Right lobe of liver (tissue), 4 donors: ENCODE measurements around the gene IGSF21.

Experiments used
- POLR2A ChIP-seq: fragments of 450-650 bp; IDR thresholded peaks from one replicate; pipeline ENCODE4 v1.6.1; 2017; ENCODE audit warnings: antibody characterized with exemption, mild to moderate bottlenecking
- TF ChIP-seq, protein P1 (sequence below), 4 donors: fragments of 200-600 bp in 3 of 4; fragments of 450-650 bp in 1 of 4; IDR thresholded peaks; one replicate each; pipeline versions ENCODE4 v1.5.1 to v1.8.0; 2016 to 2022; ENCODE audit warnings: antibody characterized with exemption in 4 of 4, mild to moderate bottlenecking in 2 of 4
- donor health status: DM: no; HTN: no; CAD: no.
- donor health status: DM: no; HTN: no; CAD: no.
- donor health status: DM: no; HTN: yes; CAD: no.

DNA sequence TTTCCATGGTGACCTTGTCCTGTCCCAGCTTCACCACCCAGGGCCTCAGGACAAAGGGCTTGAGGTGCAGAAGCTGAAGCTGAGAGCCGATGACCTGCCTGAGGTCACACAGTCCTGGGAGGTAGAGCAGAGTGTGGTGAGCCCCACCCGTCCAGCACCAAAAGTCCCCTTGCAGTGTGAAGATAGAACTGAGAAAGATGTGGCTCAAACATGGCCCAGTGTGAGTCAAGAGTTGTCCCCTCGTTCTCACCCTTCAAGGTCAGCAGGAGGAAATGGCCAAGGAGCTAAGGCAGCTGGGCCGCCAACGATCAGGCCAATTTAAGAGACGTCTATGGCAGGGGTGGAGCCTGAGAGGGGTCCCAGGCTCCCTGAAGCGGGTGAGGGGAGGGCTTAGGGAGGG, 215.7 kb downstream of the IGSF21 start:
- TF ChIP-seq, protein P1, sequence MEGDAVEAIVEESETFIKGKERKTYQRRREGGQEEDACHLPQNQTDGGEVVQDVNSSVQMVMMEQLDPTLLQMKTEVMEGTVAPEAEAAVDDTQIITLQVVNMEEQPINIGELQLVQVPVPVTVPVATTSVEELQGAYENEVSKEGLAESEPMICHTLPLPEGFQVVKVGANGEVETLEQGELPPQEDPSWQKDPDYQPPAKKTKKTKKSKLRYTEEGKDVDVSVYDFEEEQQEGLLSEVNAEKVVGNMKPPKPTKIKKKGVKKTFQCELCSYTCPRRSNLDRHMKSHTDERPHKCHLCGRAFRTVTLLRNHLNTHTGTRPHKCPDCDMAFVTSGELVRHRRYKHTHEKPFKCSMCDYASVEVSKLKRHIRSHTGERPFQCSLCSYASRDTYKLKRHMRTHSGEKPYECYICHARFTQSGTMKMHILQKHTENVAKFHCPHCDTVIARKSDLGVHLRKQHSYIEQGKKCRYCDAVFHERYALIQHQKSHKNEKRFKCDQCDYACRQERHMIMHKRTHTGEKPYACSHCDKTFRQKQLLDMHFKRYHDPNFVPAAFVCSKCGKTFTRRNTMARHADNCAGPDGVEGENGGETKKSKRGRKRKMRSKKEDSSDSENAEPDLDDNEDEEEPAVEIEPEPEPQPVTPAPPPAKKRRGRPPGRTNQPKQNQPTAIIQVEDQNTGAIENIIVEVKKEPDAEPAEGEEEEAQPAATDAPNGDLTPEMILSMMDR (IDR thresholded peaks at IDR 0.05): no peak
- TF ChIP-seq POLR2A: no peak
